ENCODE measurements around the gene ADH4. TPM values are rescaled to one million over a fixed set of nuclear protein-coding genes. Genes with fewer than 3 reads are reported as not detected.
"Not testable (repeated sequence)": the region's sequence is repeated elsewhere in the genome, so short reads cannot be mapped to it uniquely, and the experiment has no call there.

ADH4 gene
- total RNA-seq: not detected in 2 replicates

GRCh38 chr4:99144070-99144469 is at the start of gene ADH4:
Gene ADH4 (minus strand): TSS chr4:99144297. CDS start chr4:99144222, 75 bp downstream.
- peak; percentile 19 for DNase-seq

DNA sequence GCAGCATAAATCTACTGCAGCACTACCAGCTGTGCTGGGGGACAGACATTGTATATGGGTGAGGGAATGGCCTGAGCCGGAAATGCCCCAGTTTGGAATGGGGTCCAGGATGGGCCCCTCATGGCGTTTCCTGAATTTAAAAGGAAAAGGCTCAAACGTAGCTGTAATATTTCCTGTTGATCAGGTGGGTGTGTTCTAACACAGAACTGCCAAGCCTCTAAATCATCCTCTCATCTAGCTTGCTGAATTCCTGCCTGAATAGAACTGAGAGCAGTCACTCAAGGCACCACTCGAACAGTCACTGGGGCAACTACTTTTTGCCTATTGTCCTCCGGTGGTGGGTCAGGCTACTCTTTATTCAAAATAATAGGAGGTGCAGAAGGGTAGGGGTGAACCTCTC is 46.2 kb upstream of the ADH4 start:
- DNase-seq: no peak

DNA sequence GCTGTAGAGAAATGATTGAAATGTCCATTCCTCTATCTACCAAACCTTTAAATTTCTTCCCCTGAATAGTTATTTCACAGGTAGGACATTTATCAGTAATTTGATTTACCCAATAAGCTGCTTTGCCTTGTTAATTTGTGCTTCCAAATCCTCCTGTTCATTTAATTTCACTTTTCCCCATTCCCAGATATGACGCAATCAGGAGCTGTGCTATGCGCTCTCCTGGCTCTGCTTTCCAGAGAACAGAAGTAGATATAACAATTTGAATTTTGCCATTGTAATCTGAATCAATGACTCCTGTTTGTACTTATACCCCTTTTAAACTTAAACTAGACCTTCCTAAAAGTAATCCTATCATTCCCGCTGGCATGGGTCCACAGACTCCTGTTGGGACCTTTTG is 45.8 kb upstream of the ADH4 start:
- not testable (repeated sequence) for DNase-seq

- no peak for DNase-seq
Measured at GRCh38 chr4:99186029-99186428, 41.9 kb upstream of the ADH4 start.

- no peak for DNase-seq
Measured at GRCh38 chr4:99185581-99185980, 41.5 kb upstream of the ADH4 start.

- no peak for DNase-seq
Measured at GRCh38 chr4:99180382-99181070, 36.4 kb upstream of the ADH4 start.

- DNase-seq: no peak
Measured at GRCh38 chr4:99179626-99180025, 35.5 kb upstream of the ADH4 start.

DNA sequence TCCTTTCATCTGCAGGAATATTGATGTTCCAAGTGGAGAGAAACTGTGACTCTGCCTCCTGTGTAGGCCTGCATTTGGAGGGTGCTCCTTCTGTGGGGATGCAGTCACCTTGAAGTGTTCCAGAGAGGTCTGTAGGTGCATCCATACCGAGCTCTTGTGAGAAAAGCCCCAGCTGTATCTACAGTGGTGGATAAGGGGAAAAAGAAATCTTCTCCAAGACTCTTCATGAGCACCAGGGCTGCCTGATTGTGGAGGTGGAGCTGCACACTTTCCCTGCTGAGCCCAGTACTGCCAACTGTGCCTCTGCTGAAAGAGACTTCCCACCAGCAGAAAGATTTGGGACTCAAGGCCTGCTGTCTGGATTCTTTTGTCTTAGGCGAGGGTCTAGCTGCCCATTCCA is 35.1 kb upstream of the ADH4 start:
- DNase-seq: no peak

DNA sequence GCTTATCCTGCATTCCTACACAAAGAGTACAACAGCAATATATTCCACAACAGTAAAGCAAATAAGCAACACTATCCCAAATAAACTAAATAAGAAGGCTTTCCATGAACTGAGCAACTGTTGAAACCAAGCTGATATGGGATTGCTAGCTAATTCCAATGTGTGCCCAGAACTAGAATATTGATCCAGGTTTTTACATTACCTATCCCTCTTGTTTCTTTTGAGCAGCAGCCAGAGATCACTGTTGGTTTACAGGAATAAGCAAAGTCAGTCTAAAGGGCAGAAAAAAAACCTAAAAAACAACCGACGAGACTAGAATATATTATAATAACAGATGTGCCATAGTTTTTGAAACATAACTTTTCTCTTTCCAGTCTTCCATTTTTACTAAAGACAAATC is 22.4 kb upstream of the ADH4 start:
- no peak for DNase-seq

DNA sequence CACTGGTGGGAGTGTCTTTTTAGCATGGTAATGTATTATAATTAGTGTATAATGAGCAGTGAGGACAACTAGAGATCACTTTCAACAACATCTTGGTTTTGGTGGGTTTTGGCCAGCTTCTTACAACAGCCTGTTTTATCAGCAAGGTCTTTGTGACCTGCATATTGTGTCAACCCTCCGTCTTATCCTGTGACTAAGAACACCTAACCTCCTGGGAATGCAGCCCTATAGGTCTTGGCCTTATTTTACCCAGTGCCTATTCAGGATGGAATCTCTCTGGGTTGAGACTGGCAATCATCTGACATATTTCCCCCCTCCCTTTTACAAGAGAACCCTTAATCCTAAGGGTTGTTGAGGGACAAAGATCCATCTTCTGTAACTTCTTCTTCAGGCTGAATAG is 21.9 kb upstream of the ADH4 start:
- DNase-seq: no peak

DNA sequence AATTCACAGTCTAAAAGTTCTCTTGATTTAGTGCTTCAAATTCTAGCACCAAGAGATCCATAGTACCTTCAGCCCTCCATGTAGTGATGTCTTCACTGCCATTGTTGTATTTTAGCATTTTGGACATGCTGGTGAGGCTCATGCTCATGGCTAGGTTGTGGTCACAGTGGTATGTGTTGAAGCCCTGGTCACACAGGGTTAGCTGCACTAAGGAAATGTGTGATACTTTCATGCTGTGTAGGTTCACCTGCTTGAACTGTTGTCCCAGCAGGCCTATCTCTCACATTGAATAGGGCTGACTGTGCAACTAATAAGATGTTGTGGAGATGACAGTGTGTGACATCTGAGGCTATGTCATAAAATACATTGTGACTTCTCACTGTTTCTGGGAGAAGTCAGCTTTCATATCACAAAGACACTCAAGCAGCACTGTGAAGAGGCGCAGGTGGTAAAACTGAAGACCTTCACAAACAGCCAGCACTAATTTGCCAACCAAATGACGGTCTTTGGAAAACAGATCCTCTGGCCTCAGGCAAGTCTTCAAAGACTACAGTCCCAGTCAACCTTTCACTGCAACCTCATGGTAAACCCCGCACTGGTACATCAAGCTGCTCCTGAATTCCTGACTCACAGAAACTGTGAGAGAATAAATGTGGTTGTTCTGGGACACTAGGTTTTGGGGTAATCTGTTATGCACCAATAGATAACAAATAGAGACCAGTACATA is 17.4 kb upstream of the ADH4 start:
- DNase-seq: no peak

DNA sequence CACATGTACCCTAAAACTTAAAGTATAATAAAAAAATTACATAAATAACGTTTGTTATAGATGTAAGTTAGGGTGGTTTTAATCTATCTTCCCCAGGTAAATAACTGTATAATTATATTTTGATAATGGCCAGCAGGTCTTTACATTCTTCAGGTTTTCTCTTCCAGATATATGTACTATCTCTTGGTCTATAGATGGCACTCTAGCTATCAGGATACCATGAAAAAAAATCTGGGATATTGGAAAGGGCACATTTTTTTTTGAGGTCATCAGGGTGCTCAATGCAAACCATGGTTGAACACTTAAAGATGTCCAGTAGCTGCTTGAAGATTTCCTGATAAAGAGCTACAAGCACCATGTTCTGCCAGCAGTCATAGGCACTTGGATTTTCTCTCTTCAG is 15.6 kb upstream of the ADH4 start:
- DNase-seq: no peak

- DNase-seq: no peak
Measured at GRCh38 chr4:99157478-99157935, 13.4 kb upstream of the ADH4 start.

DNA sequence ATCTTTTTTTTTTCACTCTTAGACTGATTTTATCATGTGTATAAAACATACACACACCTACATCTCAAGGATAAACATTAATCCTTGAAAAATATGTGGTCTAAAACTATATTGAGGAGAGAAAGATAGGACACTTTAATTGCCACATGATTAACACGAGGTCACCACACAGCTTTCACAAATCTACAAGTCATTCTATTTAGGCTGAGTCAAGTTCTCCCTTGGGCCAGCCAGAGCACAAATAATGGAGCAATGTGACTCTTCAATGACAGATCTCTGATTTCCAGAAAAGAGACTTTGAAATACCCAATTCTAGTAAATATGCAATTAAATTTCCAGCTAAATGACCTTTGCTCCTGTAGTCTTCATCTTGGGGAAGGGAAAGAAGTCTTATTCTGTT is 12.9 kb upstream of the ADH4 start:
- no peak for DNase-seq

- DNase-seq: no peak
Measured at GRCh38 chr4:99154658-99155342, 10.7 kb upstream of the ADH4 start.

DNA sequence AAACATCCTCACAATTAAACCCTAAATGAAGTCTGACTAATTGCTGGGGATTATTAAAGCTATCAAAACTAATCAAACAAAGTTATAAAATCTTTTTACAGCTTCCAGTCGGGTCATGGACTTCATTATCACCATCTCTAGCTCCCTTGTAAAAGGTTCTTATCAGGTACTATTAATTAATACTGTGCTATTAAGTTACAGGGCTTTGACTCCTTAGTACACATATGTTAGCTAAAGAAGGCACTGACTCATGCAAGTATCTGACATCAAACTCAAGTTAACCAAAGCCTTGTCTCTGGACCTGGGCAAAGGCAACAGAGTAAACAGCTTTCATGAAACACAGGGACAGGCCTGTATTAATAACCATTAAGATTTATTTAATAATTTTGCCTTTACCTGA is 7.9 kb upstream of the ADH4 start:
- no peak for DNase-seq

DNA sequence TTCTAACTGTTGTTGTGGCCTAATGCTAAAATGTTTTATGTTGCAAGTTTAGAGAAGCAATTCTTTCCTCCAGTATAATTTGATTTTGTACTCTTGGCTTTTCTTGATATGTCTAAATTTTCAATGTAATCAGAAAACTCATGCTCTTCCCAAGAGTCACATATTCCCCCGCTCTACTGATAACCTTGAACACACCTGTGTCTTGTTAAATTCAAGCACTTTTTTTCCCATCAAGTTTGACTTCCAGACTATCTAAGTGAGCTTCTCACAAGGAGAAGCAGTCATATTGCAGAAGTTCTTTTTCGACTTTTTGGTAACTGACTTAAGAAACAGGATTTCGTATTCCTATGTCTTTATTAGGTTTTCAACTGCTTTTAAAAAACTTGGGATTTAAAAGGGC is 7.4 kb upstream of the ADH4 start:
- no peak for DNase-seq

GRCh38 chr4:99149426-99150019 is 5.4 kb upstream of the ADH4 start:
- no peak for DNase-seq

DNA sequence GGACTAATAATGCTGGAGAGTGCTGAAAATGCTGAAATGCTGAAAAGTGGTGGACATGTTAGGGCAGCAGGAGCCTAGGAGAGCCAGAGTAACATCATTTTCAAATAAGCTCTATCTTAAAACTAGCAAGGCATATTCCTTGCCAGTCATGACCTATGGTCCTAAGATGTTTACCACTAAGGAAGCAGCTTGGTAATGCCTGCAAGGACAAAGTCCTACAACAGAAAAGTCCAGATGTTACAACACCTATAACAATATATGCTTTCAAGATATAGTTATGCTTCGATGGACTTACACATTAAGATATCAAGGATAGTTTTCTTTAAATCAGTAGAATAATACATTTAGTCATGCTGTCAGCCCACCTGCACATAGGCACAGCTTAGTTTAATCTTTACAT is 4.5 kb upstream of the ADH4 start:
- DNase-seq: no peak

- DNase-seq: no peak
Measured at GRCh38 chr4:99144587-99144986, 490 bp upstream of the ADH4 start.

GRCh38 chr4:99136329-99136728 is 7.8 kb downstream of the ADH4 start:
- no peak for DNase-seq

GRCh38 chr4:99135541-99136162 is 8.4 kb downstream of the ADH4 start:
- DNase-seq: no peak

DNA sequence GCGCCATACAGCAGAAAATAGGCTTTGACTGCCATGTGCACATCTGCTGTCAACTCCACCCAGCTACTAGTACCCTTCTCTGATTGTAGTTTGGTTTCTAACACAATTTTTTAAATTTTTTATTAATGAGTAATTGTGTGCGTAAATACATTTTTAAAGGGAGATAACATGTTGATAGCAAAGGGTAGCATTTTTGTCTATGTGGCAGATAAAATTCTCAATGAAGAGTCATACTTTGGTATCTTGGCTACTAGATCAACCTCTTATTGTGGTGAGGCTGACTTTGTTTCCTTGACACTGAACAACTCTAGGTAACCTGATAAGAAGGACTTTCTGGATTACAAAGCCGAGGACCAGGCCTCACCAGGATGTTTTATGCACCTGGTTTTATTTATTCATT is 9.5 kb downstream of the ADH4 start:
- DNase-seq: no peak

Data from dermis blood vessel endothelial cell (primary cell).